Endothelial cell of umbilical vein (primary cell): ENCODE measurements around the gene KRT17. TPM values are rescaled to one million over a fixed set of nuclear protein-coding genes. Genes with fewer than 3 reads are reported as not detected.

Experiments
- BruUV-seq: library from RNA; stranded (reverse); fragments of 400-500 nt; replicated peaks from 2 replicates; lab custom pipeline; 2021; lab: Mats Ljungman, UMichigan
- CTCF ChIA-PET: fragments of 300-600, 350-600 bp; sonication (Branson Sonifier 250); formaldehyde crosslinking; loops from one replicate; lab custom pipeline; 2021; ENCODE audit warnings: antibody characterized with exemption, inconsistent platforms; lab: Charles Lee
- POLR2A ChIA-PET: fragments of 300-600, 350-600 bp; sonication (Branson Sonifier 250); formaldehyde crosslinking; loops from one replicate; lab custom pipeline; 2021; ENCODE audit warnings: antibody characterized with exemption, inconsistent platforms; lab: Charles Lee
- DNase-seq: peaks from one replicate; pipeline ENCODE4 v3.0.0-alpha.2; 2011; ENCODE audit warnings: low read depth, low spot score
- FAIRE-seq: peaks from 2 replicates; lab custom pipeline; 2011; peaks lifted over from hg19 to GRCh38; lab: Jason Lieb, UNC
- H2AFZ ChIP-seq: 2 replicates; pipeline ENCODE4 v1.6.0; 2012; ENCODE audit warnings: low read depth, low read length, control low read depth, inconsistent platforms
- H3K27ac ChIP-seq: 2 replicates; pipeline ENCODE4 v1.5.1; 2011; ENCODE audit warnings: low read depth, mild to moderate bottlenecking, control low read depth, low read length, moderate library complexity; ENCODE audit not compliant: insufficient read depth
- H3K27me3 ChIP-seq, 2 experiments: 2 replicates each; pipeline versions ENCODE4 v1.6.0 to v1.6.1; 2011; ENCODE audit warnings: low read length in 2 of 2, mixed read lengths in 1 of 2; ENCODE audit not compliant: control insufficient read depth in 2 of 2, insufficient read depth in 2 of 2
- H3K36me3 ChIP-seq, 2 experiments: 2 replicates in 1 of 2; 3 replicates in 1 of 2; pipeline ENCODE4 v1.5.1; 2011; ENCODE audit warnings: low read length in 2 of 2, mild to moderate bottlenecking in 1 of 2, moderate library complexity in 1 of 2; ENCODE audit not compliant: control insufficient read depth in 2 of 2, insufficient read depth in 2 of 2; ENCODE audit errors: extremely low read depth in 1 of 2
- H3K4me1 ChIP-seq: 3 replicates; pipeline ENCODE4 v1.5.1; 2011; ENCODE audit warnings: mild to moderate bottlenecking, low read length; ENCODE audit not compliant: control insufficient read depth, insufficient read depth; ENCODE audit errors: extremely low read depth
- H3K4me2 ChIP-seq: 2 replicates; pipeline ENCODE4 v1.6.1; 2011; ENCODE audit warnings: low read length, control low read depth, mixed read lengths; ENCODE audit not compliant: insufficient read depth
- H3K4me3 ChIP-seq, 3 experiments: fragments of 200-600 bp in 1 of 3; sonication (generic), shearing (Covaris generic) in 1 of 3; replicated peaks in 1 of 3; 2 replicates each; pipeline ENCODE4 v1.5.1; 2011 to 2016; ENCODE audit warnings: control low read depth in 3 of 3, low read length in 3 of 3, mild to moderate bottlenecking in 2 of 3, inconsistent platforms in 1 of 3, low read depth in 1 of 3, moderate library complexity in 1 of 3; ENCODE audit not compliant: insufficient read depth in 1 of 3
- H3K79me2 ChIP-seq: 2 replicates; pipeline ENCODE4 v1.6.0; 2012; ENCODE audit warnings: low read length, inconsistent platforms; ENCODE audit not compliant: control insufficient read depth, insufficient read depth
- H3K9ac ChIP-seq: replicated peaks from 2 replicates; pipeline ENCODE3; 2011; ENCODE audit warnings: low read length, control low read depth; ENCODE audit not compliant: insufficient read depth; ENCODE audit errors: extremely low read depth
- H3K9me1 ChIP-seq: replicated peaks from 3 replicates; pipeline ENCODE4 v1.6.0; 2011; ENCODE audit warnings: mild to moderate bottlenecking, low read length; ENCODE audit not compliant: control insufficient read depth, insufficient read depth; ENCODE audit errors: extremely low read depth
- H3K9me3 ChIP-seq: replicated peaks from 2 replicates; pipeline ENCODE4 v1.5.1; 2012; ENCODE audit warnings: low read length, inconsistent platforms; ENCODE audit not compliant: control insufficient read depth, insufficient read depth
- H4K20me1 ChIP-seq: replicated peaks from 2 replicates; pipeline ENCODE3; 2011; ENCODE audit warnings: mild to moderate bottlenecking, low read length; ENCODE audit not compliant: control insufficient read depth, insufficient read depth; ENCODE audit errors: extremely low read depth
- EZH2 ChIP-seq: IDR thresholded peaks from 2 replicates; pipeline ENCODE4 v1.6.1; 2012; ENCODE audit warnings: borderline replicate concordance, low read depth, mild to moderate bottlenecking, moderate library complexity, low read length, inconsistent platforms; ENCODE audit not compliant: severe bottlenecking
- FOS ChIP-seq: IDR thresholded peaks from 2 replicates; pipeline ENCODE4 v1.6.1; 2011; ENCODE audit warnings: mild to moderate bottlenecking, low read length, moderate library complexity, borderline replicate concordance; ENCODE audit not compliant: insufficient read depth
- GATA2 ChIP-seq: IDR thresholded peaks from 2 replicates; pipeline ENCODE4 v1.7.0; 2011; ENCODE audit warnings: low read depth, mild to moderate bottlenecking, moderate library complexity, mixed read lengths, low read length; ENCODE audit not compliant: insufficient read length, insufficient read depth
- JUN ChIP-seq: IDR thresholded peaks from 2 replicates; pipeline ENCODE4 v1.6.1; 2011; ENCODE audit warnings: borderline replicate concordance, low read depth; ENCODE audit not compliant: insufficient read length, insufficient read depth
- MYC ChIP-seq: IDR thresholded peaks from one replicate; pipeline ENCODE4 v1.6.1; 2011; ENCODE audit warnings: mild to moderate bottlenecking, low read depth, low read length
- POLR2A ChIP-seq: IDR thresholded peaks from 2 replicates; pipeline ENCODE4 v1.6.1; 2012; ENCODE audit warnings: low read depth, mild to moderate bottlenecking, control low read depth, low read length
- POLR2AphosphoS5 ChIP-seq: IDR thresholded peaks from 2 replicates; pipeline ENCODE4 v1.6.1; 2012; ENCODE audit warnings: low read depth, mild to moderate bottlenecking, control low read depth, low read length, moderate library complexity; ENCODE audit not compliant: insufficient read depth
- dilution Hi-C: fragments of 300-500 bp; cut with MboI; formaldehyde crosslinking; loops from one replicate; pipeline ENCODE4 v1.15.0; 2019; ENCODE audit warnings: low sequenced_read_pairs; ENCODE audit not compliant: extremely low pct_ligation_motif_present
- intact Hi-C: fragments of 100-400 bp; cut with micrococcal nuclease; formaldehyde crosslinking; loops from one replicate; pipeline ENCODE4 v1.10.0; 2022
- polyA plus RNA-seq, 4 experiments: library from polyadenylated mRNA; depleted of rRNA in 3 of 4; stranded (reverse) in 3 of 4; unstranded in 1 of 4; fragments of >200 nt; gene quantifications; 2 replicates each; pipeline versions ENCODE4 v1.2.1 to v1.2.3, GENCODE V29; 2011 to 2012; ENCODE audit warnings: missing spikeins in 1 of 4
- total RNA-seq: library from RNA; stranded (reverse); gene quantifications from 2 replicates; pipeline ENCODE4 v1.2.3, GENCODE V29; 2021
- TF ChIP-seq, protein P1 (sequence below): IDR thresholded peaks from 2 replicates; pipeline ENCODE4 v1.6.1; 2011; ENCODE audit not compliant: insufficient read depth, insufficient read length
- TF ChIP-seq, protein P2 (sequence below), 2 donors: IDR thresholded peaks; 1 replicate in 1 of 2; 2 replicates in 1 of 2; pipeline ENCODE4 v1.5.1; 2011; ENCODE audit warnings: low read length in 2 of 2, mild to moderate bottlenecking in 2 of 2, moderate library complexity in 2 of 2, control low read depth in 1 of 2, inconsistent platforms in 1 of 2, low read depth in 1 of 2; ENCODE audit not compliant: insufficient read depth in 1 of 2; ENCODE audit errors: extremely low read depth in 1 of 2

Gene KRT17
- total and polyA plus RNA-seq, 2 donors (not counting 3 experiments of a cell fraction or from before 2014, with no cell fraction given) = 0.83 to 1.6 TPM

DNA sequence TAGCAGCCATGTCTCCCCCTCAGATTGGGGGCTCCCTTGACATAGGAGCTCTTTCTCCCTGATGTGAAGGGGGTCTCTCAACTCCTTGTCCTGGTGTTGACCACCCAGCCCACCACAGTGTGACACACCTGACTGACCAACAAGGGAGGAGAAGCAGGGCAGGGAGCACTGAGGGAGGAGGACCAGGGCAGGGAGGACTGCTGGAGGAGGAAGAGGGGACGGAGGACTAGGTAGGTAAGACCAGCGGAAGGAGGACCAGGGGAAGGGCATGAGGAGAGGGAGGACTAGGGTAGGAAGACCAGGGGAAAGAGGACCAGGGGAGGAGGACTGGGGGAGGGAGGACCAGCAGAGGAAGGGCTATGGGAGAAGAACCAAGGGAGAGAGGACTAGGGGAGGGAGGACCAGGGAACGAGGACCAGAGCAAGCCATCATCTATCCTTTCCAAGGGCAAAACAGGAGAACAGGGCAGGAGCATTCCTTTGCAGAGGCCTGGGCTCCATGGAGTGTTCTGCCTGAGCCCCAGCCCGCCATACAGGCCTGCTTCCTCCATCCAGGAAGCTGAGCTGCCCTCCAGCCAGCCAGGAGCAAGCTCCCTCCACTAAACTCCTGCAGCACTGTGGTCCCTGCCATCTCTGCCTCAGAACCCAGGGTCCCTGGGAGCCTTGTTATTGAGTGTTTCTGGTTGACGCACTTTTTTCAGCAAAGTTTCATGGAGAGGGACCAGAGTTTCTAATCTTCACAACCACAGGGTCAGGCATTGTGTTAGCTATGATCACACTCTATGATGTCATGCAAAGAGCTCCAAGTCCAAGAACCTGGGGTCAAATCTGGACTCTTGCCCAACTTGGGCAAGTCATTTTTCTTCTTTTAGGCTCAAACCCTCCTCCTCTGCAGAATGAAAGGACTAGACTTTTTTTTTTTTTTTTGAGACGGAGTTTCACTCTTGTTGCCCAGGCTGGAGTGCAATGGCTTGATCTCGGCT is 15.4 kb upstream of the KRT17 start:
- no peaks in the 10 kb centered on the region for H3K27me3 ChIP-seq
- H4K20me1 ChIP-seq = no peaks in the 10 kb centered on the region
- dilution Hi-C loops = no loop called here
- ChIA-PET POLR2A (no interaction called here), CTCF (interaction anchor here (1.3 to 4.2 kb wide), 3 partner anchors 9 to 90 kb away, joined by 5 to 28 read pairs (median 17); no protein-coding TSS in a partner anchor)
- FAIRE-seq (no peak), DNase-seq (no peak)
- H3K27ac ChIP-seq = no peak overlapping the region
- no peak overlapping the region for H3K4me3 ChIP-seq
- BruUV-seq = no TSS peak
- H3K9me3 ChIP-seq = no peaks in the 10 kb centered on the region
- no peak overlapping the region for H3K9ac ChIP-seq
- H3K9me1 ChIP-seq = no peaks in the 10 kb centered on the region
- H3K4me2 ChIP-seq = no peak overlapping the region
- no peaks in the 10 kb centered on the region for H3K4me1 ChIP-seq
- no peaks in the 10 kb centered on the region for H3K36me3 ChIP-seq
- H3K79me2 ChIP-seq = no peaks in the 10 kb centered on the region
- intact Hi-C loops = no loop called here
- H2AFZ ChIP-seq = no peak overlapping the region
- TF ChIP-seq, protein P1, sequence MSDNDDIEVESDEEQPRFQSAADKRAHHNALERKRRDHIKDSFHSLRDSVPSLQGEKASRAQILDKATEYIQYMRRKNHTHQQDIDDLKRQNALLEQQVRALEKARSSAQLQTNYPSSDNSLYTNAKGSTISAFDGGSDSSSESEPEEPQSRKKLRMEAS = no peak
- no peak for TF ChIP-seq FOS
- TF ChIP-seq EZH2 = no peak
- TF ChIP-seq POLR2AphosphoS5 = no peak
- no peak for TF ChIP-seq GATA2
- no peak for TF ChIP-seq JUN
- TF ChIP-seq MYC = no peak
- no peak for TF ChIP-seq POLR2A
- TF ChIP-seq, protein P2, sequence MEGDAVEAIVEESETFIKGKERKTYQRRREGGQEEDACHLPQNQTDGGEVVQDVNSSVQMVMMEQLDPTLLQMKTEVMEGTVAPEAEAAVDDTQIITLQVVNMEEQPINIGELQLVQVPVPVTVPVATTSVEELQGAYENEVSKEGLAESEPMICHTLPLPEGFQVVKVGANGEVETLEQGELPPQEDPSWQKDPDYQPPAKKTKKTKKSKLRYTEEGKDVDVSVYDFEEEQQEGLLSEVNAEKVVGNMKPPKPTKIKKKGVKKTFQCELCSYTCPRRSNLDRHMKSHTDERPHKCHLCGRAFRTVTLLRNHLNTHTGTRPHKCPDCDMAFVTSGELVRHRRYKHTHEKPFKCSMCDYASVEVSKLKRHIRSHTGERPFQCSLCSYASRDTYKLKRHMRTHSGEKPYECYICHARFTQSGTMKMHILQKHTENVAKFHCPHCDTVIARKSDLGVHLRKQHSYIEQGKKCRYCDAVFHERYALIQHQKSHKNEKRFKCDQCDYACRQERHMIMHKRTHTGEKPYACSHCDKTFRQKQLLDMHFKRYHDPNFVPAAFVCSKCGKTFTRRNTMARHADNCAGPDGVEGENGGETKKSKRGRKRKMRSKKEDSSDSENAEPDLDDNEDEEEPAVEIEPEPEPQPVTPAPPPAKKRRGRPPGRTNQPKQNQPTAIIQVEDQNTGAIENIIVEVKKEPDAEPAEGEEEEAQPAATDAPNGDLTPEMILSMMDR (IDR thresholded peaks at IDR 0.05; ENCODE audit: extremely low read depth in 1 of 2, insufficient read depth in 1 of 2, low read depth in 1 of 2, low read length in 2 of 2) = no peak
